ENCODE data around the gene OR12D3. TPM values are rescaled to one million over a fixed set of nuclear protein-coding genes. Genes with fewer than 3 reads are reported as not detected.
"Not testable (repeated sequence)": the region's sequence is repeated elsewhere in the genome, so short reads cannot be mapped to it uniquely, and the experiment has no call there.

Gene OR12D3
- total and polyA plus RNA-seq, 2 donors (not counting 3 experiments of a cell fraction or from before 2014, with no cell fraction given): not detected

- H3K9me1 ChIP-seq (replicated peaks; ENCODE audit: control insufficient read depth, extremely low read depth, insufficient read depth, low read length): no peaks in the 10 kb centered on the region
- no peaks in the 10 kb centered on the region for H3K79me2 ChIP-seq (ENCODE audit: control insufficient read depth, insufficient read depth, low read length)
- H3K27me3 ChIP-seq (ENCODE audit: control insufficient read depth in 2 of 2, insufficient read depth in 2 of 2, low read length in 2 of 2): no peaks in the 10 kb centered on the region
- TF ChIP-seq MYC (IDR thresholded peaks at IDR 0.05; ENCODE audit: low read depth, low read length) (no peak), JUN (IDR thresholded peaks at IDR 0.05; ENCODE audit: borderline replicate concordance, insufficient read depth, insufficient read length, low read depth) (no peak), POLR2AphosphoS5 (IDR thresholded peaks at IDR 0.05; ENCODE audit: insufficient read depth, low read depth, low read length) (no peak), GATA2 (IDR thresholded peaks at IDR 0.05; ENCODE audit: insufficient read depth, insufficient read length, low read depth, low read length) (no peak), POLR2A (IDR thresholded peaks at IDR 0.05; ENCODE audit: low read depth, low read length) (no peak), FOS (IDR thresholded peaks at IDR 0.05; ENCODE audit: borderline replicate concordance, insufficient read depth, low read length) (no peak), EZH2 (IDR thresholded peaks at IDR 0.05; ENCODE audit: borderline replicate concordance, low read depth, low read length, severe bottlenecking) (no peak)
- TF ChIP-seq, protein P1, sequence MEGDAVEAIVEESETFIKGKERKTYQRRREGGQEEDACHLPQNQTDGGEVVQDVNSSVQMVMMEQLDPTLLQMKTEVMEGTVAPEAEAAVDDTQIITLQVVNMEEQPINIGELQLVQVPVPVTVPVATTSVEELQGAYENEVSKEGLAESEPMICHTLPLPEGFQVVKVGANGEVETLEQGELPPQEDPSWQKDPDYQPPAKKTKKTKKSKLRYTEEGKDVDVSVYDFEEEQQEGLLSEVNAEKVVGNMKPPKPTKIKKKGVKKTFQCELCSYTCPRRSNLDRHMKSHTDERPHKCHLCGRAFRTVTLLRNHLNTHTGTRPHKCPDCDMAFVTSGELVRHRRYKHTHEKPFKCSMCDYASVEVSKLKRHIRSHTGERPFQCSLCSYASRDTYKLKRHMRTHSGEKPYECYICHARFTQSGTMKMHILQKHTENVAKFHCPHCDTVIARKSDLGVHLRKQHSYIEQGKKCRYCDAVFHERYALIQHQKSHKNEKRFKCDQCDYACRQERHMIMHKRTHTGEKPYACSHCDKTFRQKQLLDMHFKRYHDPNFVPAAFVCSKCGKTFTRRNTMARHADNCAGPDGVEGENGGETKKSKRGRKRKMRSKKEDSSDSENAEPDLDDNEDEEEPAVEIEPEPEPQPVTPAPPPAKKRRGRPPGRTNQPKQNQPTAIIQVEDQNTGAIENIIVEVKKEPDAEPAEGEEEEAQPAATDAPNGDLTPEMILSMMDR (IDR thresholded peaks at IDR 0.05; ENCODE audit: extremely low read depth in 1 of 2, insufficient read depth in 1 of 2, low read depth in 1 of 2, low read length in 2 of 2): no peak
- TF ChIP-seq, protein P2, sequence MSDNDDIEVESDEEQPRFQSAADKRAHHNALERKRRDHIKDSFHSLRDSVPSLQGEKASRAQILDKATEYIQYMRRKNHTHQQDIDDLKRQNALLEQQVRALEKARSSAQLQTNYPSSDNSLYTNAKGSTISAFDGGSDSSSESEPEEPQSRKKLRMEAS (IDR thresholded peaks at IDR 0.05; ENCODE audit: insufficient read depth, insufficient read length): no peak
- no TSS peak for BruUV-seq (replicated peaks)
- FAIRE-seq (no peak), DNase-seq (ENCODE audit: low read depth, low spot score) (no peak)
- no peak overlapping the region for H3K27ac ChIP-seq (ENCODE audit: insufficient read depth, low read depth, low read length)
- POLR2A ChIA-PET: no interaction called here
- H3K9me3 ChIP-seq (replicated peaks; ENCODE audit: control insufficient read depth, insufficient read depth, low read length): peaks cover 3% of the 10 kb centered on the region
- no peaks in the 10 kb centered on the region for H3K36me3 ChIP-seq (ENCODE audit: control insufficient read depth in 2 of 2, extremely low read depth in 1 of 2, insufficient read depth in 2 of 2, low read length in 2 of 2)
- no peak overlapping the region for H3K4me3 ChIP-seq (replicated peaks in 1 of 3; ENCODE audit: insufficient read depth in 1 of 3, low read depth in 1 of 3, low read length in 3 of 3)
- CTCF ChIA-PET: no interaction called here
- H3K4me1 ChIP-seq (ENCODE audit: control insufficient read depth, extremely low read depth, insufficient read depth, low read length): no peaks in the 10 kb centered on the region
- H4K20me1 ChIP-seq (replicated peaks; ENCODE audit: control insufficient read depth, extremely low read depth, insufficient read depth, low read length): no peaks in the 10 kb centered on the region
- intact Hi-C loops (cut with micrococcal nuclease) (no loop called here), dilution Hi-C loops (cut with MboI; ENCODE audit: extremely low pct_ligation_motif_present, low sequenced_read_pairs) (no loop called here)
- no peak overlapping the region for H3K9ac ChIP-seq (replicated peaks; ENCODE audit: extremely low read depth, insufficient read depth, low read length)
- no peak overlapping the region for H2AFZ ChIP-seq (ENCODE audit: low read depth, low read length)
- H3K4me2 ChIP-seq (ENCODE audit: insufficient read depth, low read length): no peak overlapping the region
Observed at GRCh38 chr6:29354980-29355379, 20.1 kb downstream of the OR12D3 start.

GRCh38 chr6:29349348-29349747 is 25.7 kb downstream of the OR12D3 start:
- CTCF ChIA-PET; dilution Hi-C loops (cut with MboI; ENCODE audit: extremely low pct_ligation_motif_present, low sequenced_read_pairs); FAIRE-seq: not testable (repeated sequence)

More at GRCh38 chr6:29349348-29349747, 25.7 kb downstream of the OR12D3 start:
- H3K27ac ChIP-seq (ENCODE audit: insufficient read depth, low read depth, low read length); H2AFZ ChIP-seq (ENCODE audit: low read depth, low read length); BruUV-seq (replicated peaks); H3K4me2 ChIP-seq (ENCODE audit: insufficient read depth, low read length); H3K4me3 ChIP-seq (replicated peaks in 1 of 3; ENCODE audit: insufficient read depth in 1 of 3, low read depth in 1 of 3, low read length in 3 of 3); H3K4me1 ChIP-seq (ENCODE audit: control insufficient read depth, extremely low read depth, insufficient read depth, low read length); H3K9ac ChIP-seq (replicated peaks; ENCODE audit: extremely low read depth, insufficient read depth, low read length); intact Hi-C loops (cut with micrococcal nuclease); DNase-seq (ENCODE audit: low read depth, low spot score); H3K9me3 ChIP-seq (replicated peaks; ENCODE audit: control insufficient read depth, insufficient read depth, low read length); H3K27me3 ChIP-seq (ENCODE audit: control insufficient read depth in 2 of 2, insufficient read depth in 2 of 2, low read length in 2 of 2); H3K9me1 ChIP-seq (replicated peaks; ENCODE audit: control insufficient read depth, extremely low read depth, insufficient read depth, low read length); H3K79me2 ChIP-seq (ENCODE audit: control insufficient read depth, insufficient read depth, low read length); H3K36me3 ChIP-seq (ENCODE audit: control insufficient read depth in 2 of 2, extremely low read depth in 1 of 2, insufficient read depth in 2 of 2, low read length in 2 of 2); H4K20me1 ChIP-seq (replicated peaks; ENCODE audit: control insufficient read depth, extremely low read depth, insufficient read depth, low read length); POLR2A ChIA-PET: not testable (repeated sequence)

Measured in endothelial cell of umbilical vein (primary cell).